BLaER1 treated with 17β-estradiol and CSF1 and Interleukin-3, amounts not matched to agents 10 nM and 100 nM (cell line): ENCODE data around the gene CDK11B.

ENCODE experiments used
- H3K27ac ChIP-seq, 11 experiments: shearing (Covaris generic); formaldehyde crosslinking; 2 replicates each; pipeline ENCODE4 v1.8.1; 2022
- H3K27me3 ChIP-seq, 11 experiments: shearing (Covaris generic); formaldehyde crosslinking; 2 replicates each; pipeline ENCODE4 v1.8.1; 2022
- H3K36me3 ChIP-seq, 11 experiments: shearing (Covaris generic); formaldehyde crosslinking; 2 replicates each; pipeline ENCODE4 v1.8.1; 2022
- H3K4me1 ChIP-seq, 10 experiments: shearing (Covaris generic); formaldehyde crosslinking; 2 replicates each; pipeline ENCODE4 v1.8.1; 2022
- H3K4me2 ChIP-seq, 11 experiments: shearing (Covaris generic); formaldehyde crosslinking; 2 replicates each; pipeline ENCODE4 v1.8.1; 2022
- H3K4me3 ChIP-seq, 10 experiments: shearing (Covaris generic); formaldehyde crosslinking; 2 replicates each; pipeline ENCODE4 v1.8.1; 2022
- H3K9ac ChIP-seq, 11 experiments: shearing (Covaris generic); formaldehyde crosslinking; 2 replicates each; pipeline ENCODE4 v1.8.1; 2022
- H3K9me3 ChIP-seq, 11 experiments: shearing (Covaris generic); formaldehyde crosslinking; replicated peaks in 1 of 11; 2 replicates each; pipeline ENCODE4 v1.8.1; 2022
- H4K20me1 ChIP-seq, 11 experiments: shearing (Covaris generic); formaldehyde crosslinking; 2 replicates each; pipeline ENCODE4 v1.8.1; 2022
- Cebpa-rat ChIP-seq, 11 experiments: shearing (Covaris generic); IDR thresholded peaks; 2 replicates each; pipeline ENCODE4 v1.8.1; 2022

The CDK11B gene

DNA sequence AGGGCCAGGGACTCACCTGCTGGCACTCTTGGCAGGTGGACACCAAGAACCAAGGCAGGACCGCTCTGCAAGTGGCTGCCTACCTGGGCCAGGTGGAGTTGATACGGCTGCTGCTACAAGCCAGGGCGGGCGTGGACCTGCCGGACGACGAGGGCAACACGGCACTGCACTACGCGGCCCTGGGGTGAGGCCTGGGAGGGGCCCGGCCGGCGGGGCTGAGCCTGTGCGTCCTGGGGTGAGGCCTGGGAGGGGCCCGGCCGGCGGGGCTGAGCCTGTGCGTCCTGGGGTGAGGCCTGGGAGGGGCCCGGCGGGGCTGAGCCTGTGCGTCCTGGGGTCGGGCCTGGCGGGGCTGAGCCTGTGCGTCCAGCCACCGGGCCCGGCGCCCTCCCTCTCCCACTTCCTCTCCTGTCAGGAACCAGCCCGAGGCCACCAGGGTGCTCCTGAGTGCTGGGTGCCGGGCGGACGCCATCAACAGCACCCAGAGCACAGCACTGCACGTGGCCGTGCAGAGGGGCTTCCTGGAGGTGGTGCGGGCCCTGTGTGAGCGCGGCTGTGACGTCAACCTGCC, 31.5 kb downstream of the CDK11B start:
- Histone ChIP-seq H3K27me3 (peaks cover 19 to 41% (median 21%) of the 10 kb centered on the region in 11 experiments), H3K4me3 (no peak overlapping the region), H3K9ac (no peak overlapping the region), H3K4me1 (peaks cover 15 to 40% (median 34%) of the 10 kb centered on the region in 10 experiments), H3K4me2 (peak overlapping the region in 1 of 11 experiments; percentile 24; a peak in 2 of 22 replicates), H3K36me3 (peaks cover 0 to 5% (median 0%) of the 10 kb centered on the region in 11 experiments; a peak in 2 of 22 replicates), H4K20me1 (peaks cover 0 to 60% (median 6%) of the 10 kb centered on the region in 11 experiments; a peak in 13 of 22 replicates), H3K27ac (no peak overlapping the region), H3K9me3 (no peaks in the 10 kb centered on the region)
- no peak for TF ChIP-seq Cebpa-rat (IDR thresholded peaks at IDR 0.05)

DNA sequence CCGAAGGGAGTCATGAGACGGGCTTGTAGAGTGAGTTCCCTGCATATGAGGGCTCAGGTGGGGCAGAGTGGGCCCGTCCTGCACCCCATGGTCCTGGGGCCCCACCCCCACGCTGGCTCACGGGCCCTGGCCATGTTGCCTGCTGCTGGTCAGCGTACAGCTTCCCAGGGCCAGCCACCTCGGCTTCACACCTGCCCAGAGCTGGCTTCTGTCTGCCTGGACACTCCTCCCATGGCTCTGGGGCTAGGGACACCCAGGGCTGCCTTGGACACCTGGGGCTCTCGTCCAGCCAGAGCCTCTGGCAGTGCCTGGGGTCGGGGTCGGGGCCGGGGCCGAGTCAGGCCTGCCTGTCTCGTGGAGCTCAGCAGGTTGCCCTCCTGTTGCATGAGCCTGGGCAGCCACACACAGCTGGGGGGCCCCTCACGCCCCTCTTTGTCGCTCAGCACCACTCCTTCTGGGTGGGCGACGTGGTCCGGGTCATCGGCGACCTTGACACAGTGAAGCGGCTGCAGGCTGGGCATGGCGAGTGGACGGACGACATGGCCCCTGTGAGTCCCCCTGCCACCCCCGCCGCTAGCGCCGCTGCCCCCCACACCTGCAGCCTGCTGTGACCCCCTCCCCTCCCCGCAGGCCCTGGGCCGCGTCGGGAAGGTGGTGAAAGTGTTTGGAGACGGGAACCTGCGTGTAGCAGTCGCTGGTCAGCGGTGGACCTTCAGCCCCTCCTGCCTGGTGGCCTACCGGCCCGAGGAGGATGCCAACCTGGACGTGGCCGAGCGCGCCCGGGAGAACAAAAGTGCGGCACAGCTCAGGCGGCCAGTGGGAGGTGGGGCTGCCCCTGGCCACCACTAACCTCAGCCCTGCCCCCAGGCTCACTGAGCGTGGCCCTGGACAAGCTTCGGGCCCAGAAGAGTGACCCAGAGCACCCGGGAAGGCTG, 32.3 kb downstream of the CDK11B start:
- peaks cover 11 to 32% (median 12%) of the 10 kb centered on the region in 11 experiments for H3K27me3 ChIP-seq
- no peaks in the 10 kb centered on the region for H3K9me3 ChIP-seq
- no peak for TF ChIP-seq Cebpa-rat (IDR thresholded peaks at IDR 0.05)
- no peak overlapping the region; a peak in 1 of 22 replicates for H3K9ac ChIP-seq
- no peak overlapping the region for H3K4me3 ChIP-seq
- H3K36me3 ChIP-seq, result peaks cover 0 to 5% (median 0%) of the 10 kb centered on the region in 11 experiments; a peak in 2 of 22 replicates
- H3K27ac ChIP-seq, result no peak overlapping the region
- H3K4me1 ChIP-seq, result peaks cover 15 to 32% (median 26%) of the 10 kb centered on the region in 10 experiments
- H3K4me2 ChIP-seq, result no peak overlapping the region
- H4K20me1 ChIP-seq, result peaks cover 0 to 60% (median 13%) of the 10 kb centered on the region in 11 experiments; a peak in 15 of 22 replicates

DNA sequence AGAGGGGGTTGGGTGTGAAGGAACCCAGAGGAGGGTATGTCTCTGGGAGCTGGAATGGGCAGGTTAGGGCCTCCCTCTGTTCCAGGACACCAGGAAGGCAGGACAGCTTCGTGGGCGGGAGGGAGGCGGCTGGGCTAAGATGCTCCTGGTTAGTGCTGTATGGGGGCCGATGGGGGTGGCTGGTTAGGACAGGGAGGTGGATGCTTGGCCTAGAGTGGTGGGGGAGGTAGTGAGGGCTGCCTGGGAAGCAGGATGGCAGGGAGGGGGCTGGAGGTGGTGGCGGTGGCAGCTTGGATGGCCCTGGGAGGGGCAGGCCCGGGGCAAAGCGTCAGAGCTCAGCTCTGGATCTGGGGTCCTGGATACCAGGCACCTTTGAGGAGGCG, 33.0 kb downstream of the CDK11B start:
- no peak overlapping the region for H3K4me3 ChIP-seq
- no peak overlapping the region for H3K4me2 ChIP-seq
- no peaks in the 10 kb centered on the region for H3K9me3 ChIP-seq
- peaks cover 0 to 5% (median 0%) of the 10 kb centered on the region in 11 experiments; a peak in 2 of 22 replicates for H3K36me3 ChIP-seq
- H4K20me1 ChIP-seq, result peaks cover 0 to 60% (median 20%) of the 10 kb centered on the region in 11 experiments; a peak in 15 of 22 replicates
- H3K4me1 ChIP-seq, result peaks cover 15 to 29% (median 22%) of the 10 kb centered on the region in 10 experiments
- no peak for TF ChIP-seq Cebpa-rat (IDR thresholded peaks at IDR 0.05)
- H3K9ac ChIP-seq, result no peak overlapping the region; a peak in 1 of 22 replicates
- no peak overlapping the region for H3K27ac ChIP-seq
- peaks cover 4 to 26% (median 5%) of the 10 kb centered on the region in 11 experiments; a peak in 21 of 22 replicates for H3K27me3 ChIP-seq

DNA sequence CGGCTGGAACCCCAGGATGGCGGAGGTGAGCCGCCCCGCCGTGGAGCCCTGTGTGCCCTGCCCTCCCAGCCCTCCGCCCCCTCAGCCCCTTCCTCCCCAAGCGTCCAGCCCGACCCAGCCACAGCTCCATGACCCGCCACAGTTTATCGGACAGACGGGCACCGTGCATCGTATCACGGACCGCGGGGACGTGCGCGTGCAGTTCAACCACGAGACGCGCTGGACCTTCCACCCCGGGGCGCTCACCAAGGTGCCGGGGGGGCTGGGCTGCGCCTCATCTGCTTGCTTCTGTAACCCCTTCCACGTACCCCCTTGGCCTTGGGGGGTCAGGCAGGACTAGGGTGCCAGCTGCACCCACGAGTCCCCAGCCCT, 33.4 kb downstream of the CDK11B start:
- Histone ChIP-seq H3K27me3 (peaks cover 0 to 22% (median 1%) of the 10 kb centered on the region in 11 experiments; a peak in 17 of 22 replicates), H4K20me1 (peaks cover 0 to 60% (median 24%) of the 10 kb centered on the region in 11 experiments; a peak in 15 of 22 replicates), H3K4me1 (peaks cover 12 to 29% (median 18%) of the 10 kb centered on the region in 10 experiments), H3K4me3 (no peak overlapping the region), H3K4me2 (no peak overlapping the region), H3K9me3 (no peaks in the 10 kb centered on the region), H3K27ac (no peak overlapping the region), H3K36me3 (peaks cover 0 to 5% (median 0%) of the 10 kb centered on the region in 11 experiments; a peak in 2 of 22 replicates), H3K9ac (no peak overlapping the region)
- TF ChIP-seq Cebpa-rat (IDR thresholded peaks at IDR 0.05), result no peak

DNA sequence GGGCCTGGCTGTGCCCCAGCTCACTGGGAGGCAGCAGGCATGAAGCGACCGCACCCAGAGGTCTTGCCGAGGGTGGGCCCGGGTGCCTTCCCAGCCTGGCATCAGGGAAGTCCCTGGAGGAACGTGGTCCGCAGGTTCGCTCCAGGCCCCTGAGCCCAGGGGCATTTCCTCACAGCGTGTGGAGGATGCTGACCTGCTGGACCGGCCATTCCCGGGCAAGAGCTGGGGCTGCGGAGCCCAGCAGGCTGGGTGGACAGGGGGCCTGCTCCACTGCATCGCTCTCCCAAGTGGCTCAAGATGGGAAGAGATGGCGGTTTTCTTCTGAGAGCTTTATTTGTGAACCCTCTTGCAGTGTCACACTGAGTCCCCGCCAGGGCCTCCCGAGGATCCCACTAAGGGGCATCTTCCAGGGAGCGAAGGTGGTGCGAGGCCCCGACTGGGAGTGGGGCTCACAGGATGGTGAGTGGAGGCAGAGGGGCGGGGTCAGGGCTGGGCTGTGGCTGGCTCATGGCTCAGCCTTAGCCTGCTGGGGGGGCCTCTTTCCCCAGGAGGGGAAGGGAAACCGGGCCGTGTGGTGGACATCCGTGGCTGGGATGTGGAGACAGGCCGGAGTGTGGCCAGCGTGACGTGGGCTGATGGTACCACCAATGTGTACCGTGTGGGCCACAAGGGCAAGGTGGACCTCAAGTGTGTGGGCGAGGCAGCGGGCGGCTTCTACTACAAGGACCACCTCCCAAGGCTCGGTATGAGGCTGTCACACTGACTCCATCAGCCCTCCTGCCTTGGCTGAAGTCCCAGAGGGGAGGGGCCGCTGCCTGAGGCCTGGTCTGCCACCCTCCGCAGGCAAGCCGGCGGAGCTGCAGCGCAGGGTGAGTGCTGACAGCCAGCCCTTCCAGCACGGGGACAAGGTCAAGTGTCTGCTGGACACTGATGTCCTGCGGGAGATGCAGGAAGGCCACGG, 34.1 kb downstream of the CDK11B start:
- Histone ChIP-seq H3K4me1 (peaks cover 11 to 30% (median 17%) of the 10 kb centered on the region in 10 experiments), H3K27me3 (peaks cover 0 to 15% (median 0%) of the 10 kb centered on the region in 11 experiments; a peak in 8 of 22 replicates), H3K27ac (no peak overlapping the region), H4K20me1 (peaks cover 0 to 66% (median 30%) of the 10 kb centered on the region in 11 experiments; a peak in 15 of 22 replicates), H3K9ac (peak overlapping the region in 2 of 11 experiments; percentile 8 to 14; a peak in 1 of 22 replicates), H3K9me3 (no peaks in the 10 kb centered on the region), H3K4me2 (no peak overlapping the region), H3K4me3 (no peak overlapping the region), H3K36me3 (peaks cover 0 to 5% (median 0%) of the 10 kb centered on the region in 11 experiments; a peak in 2 of 22 replicates)
- TF ChIP-seq Cebpa-rat (IDR thresholded peaks at IDR 0.05), result no peak

DNA sequence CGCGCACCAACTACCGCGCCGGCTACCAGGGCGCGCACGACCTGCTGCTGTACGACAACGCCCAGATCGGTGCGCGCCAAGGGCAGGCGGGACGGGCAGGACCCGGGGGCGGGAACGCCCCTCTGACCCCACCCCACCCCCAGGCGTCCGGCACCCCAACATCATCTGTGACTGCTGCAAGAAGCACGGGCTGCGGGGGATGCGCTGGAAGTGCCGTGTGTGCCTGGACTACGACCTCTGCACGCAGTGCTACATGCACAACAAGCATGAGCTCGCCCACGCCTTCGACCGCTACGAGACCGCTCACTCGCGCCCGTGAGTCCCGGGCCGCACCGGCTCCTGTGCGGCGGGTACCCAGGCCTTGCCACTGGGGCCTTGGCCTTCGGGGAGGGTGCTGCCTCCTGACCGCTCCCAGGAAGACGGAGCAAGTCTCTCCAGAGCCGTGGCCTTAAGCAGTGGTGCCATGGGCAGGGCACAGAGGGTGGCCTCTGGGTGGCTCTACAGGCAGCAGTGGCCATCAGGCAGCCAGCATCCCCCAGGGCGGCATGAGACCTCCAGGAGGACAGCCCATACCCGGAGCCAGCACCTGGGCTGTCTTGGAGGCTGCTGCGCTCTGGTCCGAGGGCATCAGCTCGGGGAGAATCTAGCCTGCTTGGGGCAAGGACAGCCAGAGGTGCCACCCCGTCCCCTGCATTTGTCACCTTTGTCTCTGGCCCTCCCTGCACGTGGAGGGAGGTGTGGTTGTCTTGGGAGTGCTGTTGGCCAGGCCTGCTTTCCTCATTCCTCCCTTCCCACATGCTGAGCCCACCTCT, 35.0 kb downstream of the CDK11B start:
- Histone ChIP-seq H3K9me3 (no peaks in the 10 kb centered on the region), H3K9ac (peak overlapping the region in 1 of 11 experiments; percentile 14; a peak in 1 of 22 replicates), H3K27ac (no peak overlapping the region), H3K27me3 (peaks cover 0 to 7% (median 0%) of the 10 kb centered on the region in 11 experiments; a peak in 7 of 22 replicates), H3K4me3 (no peak overlapping the region), H3K4me2 (no peak overlapping the region), H4K20me1 (peaks cover 0 to 75% (median 31%) of the 10 kb centered on the region in 11 experiments; a peak in 15 of 22 replicates), H3K36me3 (peaks cover 0 to 9% (median under 1%) of the 10 kb centered on the region in 11 experiments; a peak in 7 of 22 replicates), H3K4me1 (peaks cover 5 to 23% (median 10%) of the 10 kb centered on the region in 10 experiments)
- no peak for TF ChIP-seq Cebpa-rat (IDR thresholded peaks at IDR 0.05)

DNA sequence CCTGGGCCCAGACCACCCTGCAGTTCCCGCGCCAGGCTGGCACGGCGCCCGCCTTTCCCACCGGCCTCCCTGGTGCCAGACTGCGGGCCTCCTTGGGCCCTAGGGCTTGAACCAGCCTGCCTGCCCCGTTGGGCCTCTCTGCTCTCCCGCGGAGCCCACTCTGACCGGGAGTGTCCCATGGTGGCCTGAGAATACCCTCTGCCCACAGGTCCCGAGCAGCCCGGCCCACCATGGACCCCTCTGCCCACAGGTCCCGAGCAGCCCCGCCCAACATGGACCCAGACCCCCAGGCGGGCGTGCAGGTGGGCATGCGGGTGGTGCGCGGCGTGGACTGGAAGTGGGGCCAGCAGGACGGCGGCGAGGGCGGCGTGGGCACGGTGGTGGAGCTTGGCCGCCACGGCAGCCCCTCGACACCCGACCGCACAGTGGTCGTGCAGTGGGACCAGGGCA, 35.6 kb downstream of the CDK11B start:
- peaks cover 0 to 17% (median 4%) of the 10 kb centered on the region in 10 experiments; a peak in 10 of 20 replicates for H3K4me1 ChIP-seq
- H3K27ac ChIP-seq, result no peak overlapping the region
- H3K27me3 ChIP-seq, result peaks cover 0 to under 1% (median 0%) of the 10 kb centered on the region in 11 experiments; a peak in 2 of 22 replicates
- H3K36me3 ChIP-seq, result peaks cover 0 to 15% (median 7%) of the 10 kb centered on the region in 11 experiments; a peak in 14 of 22 replicates
- no peak overlapping the region for H3K4me2 ChIP-seq
- no peak overlapping the region for H3K4me3 ChIP-seq
- H3K9ac ChIP-seq, result no peak overlapping the region
- H4K20me1 ChIP-seq, result peaks cover 0 to 81% (median 37%) of the 10 kb centered on the region in 11 experiments; a peak in 16 of 22 replicates
- H3K9me3 ChIP-seq, result no peaks in the 10 kb centered on the region
- no peak for TF ChIP-seq Cebpa-rat (IDR thresholded peaks at IDR 0.05)
